MG63 (cell line): ENCODE measurements around the gene ZCCHC8. TPM values are rescaled to one million over a fixed set of nuclear protein-coding genes. Genes with fewer than 3 reads are reported as not detected.
"Not testable (repeated sequence)": the region's sequence is repeated elsewhere in the genome, so short reads cannot be mapped to it uniquely, and the experiment has no call there.

Source experiments
- DNase-seq: peaks from one replicate; pipeline ENCODE4 v3.0.0-alpha.2; 2020
- H3K27me3 ChIP-seq: fragments of 250-450 bp; sonication (Bioruptor Pico); 2 replicates; pipeline ENCODE4 v1.5.1; 2020; ENCODE audit warnings: mild to moderate bottlenecking, moderate library complexity
- H3K36me3 ChIP-seq: fragments of 250-450 bp; sonication (Bioruptor Pico); 2 replicates; pipeline ENCODE4 v1.5.1; 2020; ENCODE audit warnings: mild to moderate bottlenecking, moderate library complexity
- H3K4me3 ChIP-seq: fragments of 250-450 bp; sonication (Bioruptor Pico); 2 replicates; pipeline ENCODE4 v1.5.1; 2020; ENCODE audit warnings: mild to moderate bottlenecking, moderate library complexity
- H3K9me3 ChIP-seq: fragments of 250-450 bp; sonication (Bioruptor Pico); 2 replicates; pipeline ENCODE4 v1.5.1; 2020; ENCODE audit warnings: mild to moderate bottlenecking, moderate library complexity
- total RNA-seq: library from RNA; depleted of rRNA; stranded (reverse); fragments of >200 nt; shearing (Covaris generic); gene quantifications from 2 replicates; pipeline ENCODE4 v1.2.3, GENCODE V29; 2014; ENCODE audit warnings: low replicate concordance

Gene ZCCHC8
- total RNA-seq, 1 experiment from 2014 or later, result 8.5 TPM

DNA sequence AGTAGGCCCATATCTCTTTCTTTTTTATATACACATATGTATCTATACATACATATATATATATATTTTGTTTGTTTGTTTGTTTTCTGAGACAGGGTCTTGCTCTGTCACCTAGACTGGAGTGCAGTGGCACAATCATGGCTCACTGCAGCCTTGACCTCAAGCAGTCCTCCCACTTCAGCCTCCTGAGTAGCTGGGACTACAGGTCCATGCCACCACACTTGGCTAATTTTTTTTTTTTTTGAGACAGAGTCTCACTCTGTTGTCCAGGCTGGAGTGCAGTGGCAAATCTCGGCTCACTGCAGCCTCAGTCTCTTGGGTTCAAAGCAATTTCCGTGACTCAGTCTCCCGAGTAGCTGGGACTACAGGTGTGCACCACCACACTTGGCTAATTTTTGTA is 12.9 kb downstream of the ZCCHC8 start:
- DNase-seq, H3K4me3 ChIP-seq, H3K9me3 ChIP-seq, H3K27me3 ChIP-seq: not testable (repeated sequence)
- peaks cover 69% of the 10 kb centered on the region for H3K36me3 ChIP-seq

DNA sequence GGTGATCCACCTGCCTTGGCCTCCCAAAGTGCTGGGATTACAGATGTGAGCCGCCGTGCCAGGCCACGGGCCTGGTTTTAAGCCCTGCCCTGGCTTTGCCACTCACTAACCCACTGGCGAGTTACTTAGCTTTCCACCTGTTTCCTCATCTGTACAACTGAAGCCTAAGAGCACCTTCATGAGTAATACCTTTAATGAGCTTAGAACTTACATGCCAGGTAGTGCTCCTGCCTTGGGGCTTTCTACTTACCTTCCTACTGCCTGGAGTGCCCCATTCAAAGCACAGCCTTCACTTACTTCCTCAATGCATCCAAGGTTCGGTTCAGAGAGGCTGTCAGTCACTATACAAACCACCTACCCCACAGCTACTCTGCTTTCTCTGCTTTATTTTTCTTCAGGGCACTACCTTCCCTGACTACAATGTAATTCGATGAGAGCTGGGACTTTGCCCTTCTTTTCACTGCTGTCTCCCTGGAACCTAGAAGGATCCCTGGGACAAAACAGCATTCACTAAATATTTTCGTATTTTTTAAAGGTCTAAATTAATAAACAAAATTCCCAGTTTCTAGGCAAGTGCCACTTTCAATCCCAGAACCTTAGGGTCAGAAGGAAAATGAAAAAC is 13.8 kb downstream of the ZCCHC8 start:
- no peak for DNase-seq
- no peaks in the 10 kb centered on the region for H3K9me3 ChIP-seq
- H3K36me3 ChIP-seq, result peaks cover 69% of the 10 kb centered on the region
- no peak overlapping the region for H3K4me3 ChIP-seq
- H3K27me3 ChIP-seq, result no peaks in the 10 kb centered on the region

DNA sequence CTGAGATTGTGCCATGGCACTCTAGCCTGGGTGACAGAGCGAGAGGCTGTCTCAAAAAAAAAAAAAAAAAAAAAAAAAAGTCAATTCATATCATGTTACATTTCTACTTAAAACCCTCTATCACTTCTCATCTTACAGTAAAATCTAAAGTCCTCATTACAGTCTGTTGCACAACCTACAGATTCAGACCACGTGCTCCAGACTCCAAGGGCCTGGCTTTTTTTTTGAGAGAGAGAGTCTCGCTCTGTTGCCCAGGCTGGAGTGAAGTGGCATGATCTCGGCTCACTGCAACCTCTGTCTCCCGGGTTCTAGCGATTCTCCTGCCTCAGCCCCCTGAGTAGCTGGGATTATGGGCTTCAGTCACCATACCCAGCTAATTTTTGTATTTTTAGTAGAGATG is 14.4 kb downstream of the ZCCHC8 start:
- H3K36me3 ChIP-seq, result peaks cover 72% of the 10 kb centered on the region
- not testable (repeated sequence) for DNase-seq, H3K4me3 ChIP-seq, H3K27me3 ChIP-seq, H3K9me3 ChIP-seq

DNA sequence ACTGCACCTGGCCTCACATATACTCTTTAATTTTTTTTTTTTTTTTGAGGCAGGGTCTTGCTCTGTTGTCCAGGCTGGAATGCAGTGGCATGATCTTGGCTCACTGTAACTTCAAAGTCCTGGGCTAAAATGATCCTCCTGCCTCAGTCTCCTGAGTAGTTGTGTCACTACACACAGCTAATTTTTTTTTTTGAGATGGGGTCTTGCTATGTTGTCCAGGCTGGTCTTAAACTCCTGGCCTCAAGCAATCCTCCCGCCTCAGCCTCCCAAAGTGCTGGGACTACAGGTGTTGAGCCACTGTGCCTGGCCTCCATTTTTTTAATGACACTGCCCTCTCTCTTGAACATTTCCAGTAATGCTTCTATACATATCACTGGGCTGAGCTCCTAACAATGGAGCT is 16.3 kb downstream of the ZCCHC8 start:
- H3K9me3 ChIP-seq, DNase-seq, H3K27me3 ChIP-seq, H3K4me3 ChIP-seq: not testable (repeated sequence)
- H3K36me3 ChIP-seq, result peaks cover 74% of the 10 kb centered on the region

DNA sequence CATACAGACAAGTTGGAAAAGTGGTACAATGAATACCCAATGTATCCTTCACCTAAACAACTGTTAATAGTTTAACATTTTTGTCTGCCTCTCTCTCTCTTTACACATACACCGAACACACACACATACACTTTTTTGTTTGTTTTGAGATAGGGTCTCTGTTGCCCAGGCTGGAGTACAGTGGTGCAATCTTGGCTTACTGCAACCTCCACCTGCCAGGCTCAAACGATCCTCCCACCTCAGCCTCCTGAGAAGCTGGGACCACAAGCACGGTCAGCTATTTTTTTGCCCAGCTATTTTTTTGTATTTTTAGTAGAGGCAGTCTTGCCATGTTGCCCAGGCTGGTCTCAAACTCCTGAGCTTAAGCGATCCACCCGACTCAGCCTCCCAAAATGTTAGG is 16.8 kb downstream of the ZCCHC8 start:
- H3K36me3 ChIP-seq, result peaks cover 74% of the 10 kb centered on the region

DNA sequence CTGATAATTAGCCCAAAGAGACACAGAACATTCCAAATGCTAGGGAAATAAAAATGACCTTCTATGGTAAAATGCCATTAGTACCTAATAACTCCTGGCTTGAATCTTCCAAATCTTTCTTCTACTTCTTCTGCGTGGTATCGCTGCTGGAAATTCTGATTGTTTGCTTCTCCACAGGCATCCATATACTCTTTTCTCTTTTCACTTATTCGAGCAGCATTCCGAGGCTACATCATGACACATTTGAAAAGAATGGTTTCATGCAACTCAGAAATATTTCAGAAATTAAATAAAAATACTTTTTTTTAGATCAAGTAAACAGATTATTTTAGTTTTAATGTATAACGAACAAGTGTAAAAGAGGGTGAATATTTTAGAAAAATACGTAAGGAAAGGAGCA is 18.9 kb downstream of the ZCCHC8 start:
- Histone ChIP-seq H3K9me3 (no peaks in the 10 kb centered on the region), H3K4me3 (no peak overlapping the region), H3K36me3 (peaks cover 67% of the 10 kb centered on the region), H3K27me3 (no peaks in the 10 kb centered on the region)
- no peak for DNase-seq

More for the DNA sequence above, 16.8 kb downstream of the ZCCHC8 start:
- H3K4me3 ChIP-seq, result no peak overlapping the region
- DNase-seq, result no peak
- H3K27me3 ChIP-seq, result no peaks in the 10 kb centered on the region
- H3K9me3 ChIP-seq, result no peaks in the 10 kb centered on the region

DNA sequence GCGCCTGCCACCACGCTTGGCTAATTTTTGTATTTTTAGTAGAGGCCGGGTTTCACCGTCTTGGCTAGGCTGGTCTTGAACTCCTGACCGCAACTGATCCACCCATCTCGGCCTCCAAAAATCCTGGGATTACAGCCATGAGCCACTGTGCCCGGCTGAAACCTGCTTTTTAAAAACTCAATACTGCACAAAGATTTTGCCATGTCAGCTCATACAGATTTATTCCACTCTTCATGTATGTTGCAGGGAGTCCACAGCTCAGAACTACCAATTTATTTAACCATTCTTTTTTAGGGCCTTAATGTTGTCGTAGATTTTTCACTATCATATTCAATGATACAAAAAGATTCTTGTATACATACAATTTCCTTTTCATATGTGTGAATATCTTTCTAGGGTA is 20.0 kb downstream of the ZCCHC8 start:
- DNase-seq, result no peak
- peaks cover 67% of the 10 kb centered on the region for H3K36me3 ChIP-seq
- H3K27me3 ChIP-seq, result no peaks in the 10 kb centered on the region
- no peaks in the 10 kb centered on the region for H3K9me3 ChIP-seq
- no peak overlapping the region for H3K4me3 ChIP-seq

DNA sequence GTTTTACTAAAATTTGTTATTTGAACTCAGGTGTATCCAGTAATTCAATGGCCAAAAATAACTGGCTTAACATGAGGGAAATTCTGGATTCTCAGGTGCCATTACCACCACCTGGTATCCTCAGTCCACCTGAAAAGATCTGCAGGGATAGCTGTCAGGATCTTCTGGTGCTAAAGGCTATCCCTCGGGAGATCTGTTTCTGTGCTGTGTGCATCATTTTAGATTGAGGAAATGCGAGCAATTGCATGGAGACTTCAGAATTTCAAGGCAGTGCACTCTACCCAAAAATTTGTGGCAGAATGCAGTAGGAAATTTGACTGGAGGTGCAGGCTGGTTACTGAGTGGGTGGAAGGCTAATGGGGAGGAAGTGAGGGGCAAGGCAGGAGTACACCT is 26.4 kb downstream of the ZCCHC8 start:
- no peaks in the 10 kb centered on the region for H3K9me3 ChIP-seq
- no peak overlapping the region for H3K4me3 ChIP-seq
- no peak for DNase-seq
- H3K36me3 ChIP-seq, result peaks cover 65% of the 10 kb centered on the region
- H3K27me3 ChIP-seq, result no peaks in the 10 kb centered on the region

DNA sequence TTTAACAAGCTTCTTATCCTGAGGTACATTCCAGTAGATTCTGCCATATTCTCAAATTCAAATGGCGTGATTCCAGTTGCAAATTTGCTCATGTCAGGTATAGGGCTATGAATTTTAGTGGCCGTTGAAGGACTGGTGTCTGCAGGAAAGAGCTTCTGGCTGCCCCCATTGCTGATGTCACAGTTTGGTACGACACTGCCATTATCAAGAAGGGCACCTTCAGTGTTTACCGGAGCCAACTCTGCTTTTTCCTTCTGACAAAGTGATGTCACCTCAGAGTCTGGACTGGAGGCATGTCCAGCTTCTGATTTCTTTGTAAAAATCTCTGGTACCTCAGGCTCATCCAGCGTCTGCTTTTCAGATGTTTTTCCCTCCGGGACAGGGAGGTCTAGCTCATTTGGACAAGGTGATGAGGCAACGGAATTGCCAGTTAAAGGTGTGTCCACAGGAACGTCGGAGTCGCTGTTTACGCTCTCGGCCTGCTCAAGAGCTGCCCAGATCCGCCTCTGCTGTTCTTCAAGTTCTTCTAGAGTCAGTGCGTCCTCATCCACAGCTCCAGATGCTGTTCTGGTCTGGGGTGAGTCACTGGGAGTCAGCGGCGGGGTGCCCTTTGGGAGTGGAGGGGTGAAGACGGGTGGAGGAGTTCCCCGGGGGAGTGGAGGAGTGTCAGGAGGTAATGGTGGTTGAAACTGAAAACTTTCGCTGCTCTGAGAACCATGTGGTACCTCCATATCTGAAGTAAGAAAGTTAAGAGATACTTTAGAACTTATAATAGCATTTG is 27.0 kb downstream of the ZCCHC8 start:
- Histone ChIP-seq H3K4me3 (no peak overlapping the region), H3K36me3 (peaks cover 59% of the 10 kb centered on the region), H3K9me3 (no peaks in the 10 kb centered on the region), H3K27me3 (no peaks in the 10 kb centered on the region)
- no peak for DNase-seq

DNA sequence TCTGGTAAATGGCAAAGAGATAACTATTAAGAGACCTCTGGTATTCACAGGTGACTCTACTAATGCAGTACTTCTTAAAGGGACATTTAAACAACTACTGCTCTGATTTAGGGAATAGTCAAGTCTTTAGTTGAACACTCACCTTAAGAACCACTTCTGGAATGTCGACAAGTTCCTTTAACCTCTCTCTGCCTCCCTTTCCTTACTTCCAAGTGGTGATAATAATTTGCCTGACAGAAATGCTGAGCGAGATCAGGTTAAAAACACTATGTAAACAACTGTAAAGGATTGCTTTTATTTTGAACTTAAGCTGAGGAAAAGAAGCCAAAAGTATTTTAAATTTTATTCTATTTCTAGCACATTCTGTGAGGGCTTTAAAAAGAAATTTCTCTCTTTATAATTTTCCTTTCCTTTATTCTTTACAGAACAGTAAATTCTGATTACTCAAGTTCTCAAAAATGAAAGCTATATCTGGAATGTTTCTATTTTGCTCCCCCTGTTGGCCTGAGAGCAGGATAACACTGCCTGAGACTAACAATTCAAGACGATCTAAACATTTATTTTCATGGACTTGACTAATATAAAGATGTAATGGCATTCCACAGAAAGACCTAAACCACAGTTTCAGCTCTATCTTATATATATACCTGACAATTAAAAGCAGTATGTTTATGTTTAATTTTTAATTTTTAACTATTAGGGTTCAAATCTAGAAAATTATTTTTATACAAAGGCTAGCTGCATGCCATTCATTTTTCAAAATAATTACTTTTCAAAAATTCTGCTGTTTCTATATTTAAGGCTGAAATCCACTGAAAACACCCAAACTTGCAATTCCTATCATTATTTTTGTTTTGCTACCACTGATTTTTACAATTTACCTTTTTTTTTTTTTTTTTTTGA is 29.2 kb downstream of the ZCCHC8 start:
- no peaks in the 10 kb centered on the region for H3K9me3 ChIP-seq
- no peak for DNase-seq

DNA sequence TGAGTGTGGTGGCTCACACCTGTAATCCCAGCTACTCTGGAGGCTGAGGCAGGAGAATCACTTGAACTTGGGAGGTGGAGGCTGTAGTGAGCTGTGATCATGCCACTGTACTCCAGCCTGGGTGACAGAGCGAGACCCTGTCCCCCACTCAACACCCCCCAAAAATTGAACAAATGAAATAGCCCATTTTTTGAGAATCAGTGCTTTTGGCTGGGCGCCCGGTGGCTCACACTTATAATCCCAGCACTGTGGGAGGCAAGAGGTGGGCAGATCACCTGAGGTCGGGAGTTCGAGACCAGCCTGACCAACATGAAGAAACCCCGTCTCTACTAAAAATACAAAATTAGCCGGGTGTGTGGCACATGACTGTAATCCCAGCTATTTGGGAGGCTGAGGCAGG is 30.2 kb downstream of the ZCCHC8 start:
- DNase-seq, result not testable (repeated sequence)
- H3K36me3 ChIP-seq, result peaks cover 38% of the 10 kb centered on the region

More for the DNA sequence above, 29.2 kb downstream of the ZCCHC8 start:
- H3K36me3 ChIP-seq, result peaks cover 45% of the 10 kb centered on the region
- H3K27me3 ChIP-seq, result no peaks in the 10 kb centered on the region
- H3K4me3 ChIP-seq, result no peak overlapping the region

DNA sequence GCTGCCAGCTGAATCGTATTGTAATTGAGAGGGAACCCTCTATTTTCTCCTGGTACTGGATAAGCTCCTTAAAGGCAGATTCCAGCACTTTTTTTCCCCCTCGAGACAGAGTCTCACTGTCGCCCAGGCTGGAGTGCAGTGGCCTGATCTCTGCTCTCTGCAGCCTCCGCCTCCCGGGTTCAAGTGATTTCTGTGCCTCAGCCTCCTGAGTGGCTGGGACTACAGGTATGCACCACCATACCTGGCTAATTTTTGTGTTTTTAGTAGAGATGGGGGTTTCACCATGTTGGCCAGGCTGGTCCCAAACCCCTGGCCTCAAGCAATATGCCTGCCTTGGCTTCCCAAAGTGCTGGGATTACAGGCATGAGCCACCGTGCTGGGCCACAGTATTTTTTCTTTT is 30.9 kb downstream of the ZCCHC8 start:
- H3K27me3 ChIP-seq, H3K9me3 ChIP-seq, DNase-seq, H3K4me3 ChIP-seq: not testable (repeated sequence)
- peaks cover 33% of the 10 kb centered on the region for H3K36me3 ChIP-seq

More for the DNA sequence above, 30.2 kb downstream of the ZCCHC8 start:
- not testable (repeated sequence) for H3K4me3 ChIP-seq, H3K9me3 ChIP-seq, H3K27me3 ChIP-seq

DNA sequence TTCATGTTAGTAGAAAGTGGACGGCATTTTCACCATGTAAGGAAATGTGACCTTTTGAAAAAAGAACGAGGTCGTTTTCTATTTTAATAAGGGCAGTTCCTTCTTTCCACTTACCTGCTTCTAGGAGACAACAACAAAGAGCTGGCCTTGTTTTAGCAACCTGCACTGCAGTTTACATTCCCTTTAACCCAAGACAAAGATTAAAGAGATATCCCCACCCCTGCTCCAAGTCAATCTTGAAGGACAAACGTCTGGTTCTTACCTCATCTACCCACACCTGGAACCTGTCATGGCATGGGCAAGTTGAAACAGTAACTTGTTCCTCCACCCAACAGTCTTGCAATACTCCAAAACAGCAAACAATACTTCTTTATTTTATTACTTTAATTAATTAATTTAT is 32.7 kb downstream of the ZCCHC8 start:
- no peak for DNase-seq
- Histone ChIP-seq H3K4me3 (no peak overlapping the region), H3K27me3 (no peaks in the 10 kb centered on the region), H3K36me3 (peaks cover 17% of the 10 kb centered on the region), H3K9me3 (no peaks in the 10 kb centered on the region)

DNA sequence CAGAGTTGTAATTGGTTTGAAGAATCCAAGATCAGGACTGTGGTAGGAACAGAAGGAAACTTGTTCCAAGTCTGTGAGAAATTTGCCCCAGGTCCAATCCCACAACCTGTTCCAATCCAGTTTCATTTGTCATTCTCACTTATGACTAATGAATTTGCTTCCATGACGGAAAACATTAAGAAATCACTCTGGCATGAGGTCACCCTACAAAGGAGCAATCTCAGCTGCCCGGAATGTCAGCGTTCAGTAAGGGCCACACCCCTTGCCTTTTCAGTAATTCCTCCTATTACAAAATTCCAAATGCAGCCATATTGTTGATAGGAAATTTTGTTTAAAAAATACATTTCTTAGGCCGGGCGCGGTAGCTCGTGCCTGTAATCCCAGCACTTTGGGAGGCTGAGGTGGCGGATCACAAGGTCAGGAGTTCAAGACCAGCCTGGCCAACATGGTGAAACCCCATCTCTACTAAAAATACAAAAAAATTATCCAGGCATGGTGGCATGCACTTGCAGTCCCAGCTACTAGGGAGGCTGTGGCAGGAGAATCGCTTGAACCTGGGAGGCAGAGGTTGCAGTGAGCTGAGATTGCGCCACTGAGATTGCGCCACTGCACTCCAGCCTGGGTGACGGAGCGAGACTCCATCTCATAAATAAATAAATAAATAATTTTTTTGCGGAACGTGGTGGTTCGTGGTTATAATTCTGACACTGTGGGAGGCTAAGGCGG is 36.3 kb downstream of the ZCCHC8 start:
- H3K36me3 ChIP-seq, H3K27me3 ChIP-seq, H3K9me3 ChIP-seq, H3K4me3 ChIP-seq: not testable (repeated sequence)
- DNase-seq, result peak; percentile 81

DNA sequence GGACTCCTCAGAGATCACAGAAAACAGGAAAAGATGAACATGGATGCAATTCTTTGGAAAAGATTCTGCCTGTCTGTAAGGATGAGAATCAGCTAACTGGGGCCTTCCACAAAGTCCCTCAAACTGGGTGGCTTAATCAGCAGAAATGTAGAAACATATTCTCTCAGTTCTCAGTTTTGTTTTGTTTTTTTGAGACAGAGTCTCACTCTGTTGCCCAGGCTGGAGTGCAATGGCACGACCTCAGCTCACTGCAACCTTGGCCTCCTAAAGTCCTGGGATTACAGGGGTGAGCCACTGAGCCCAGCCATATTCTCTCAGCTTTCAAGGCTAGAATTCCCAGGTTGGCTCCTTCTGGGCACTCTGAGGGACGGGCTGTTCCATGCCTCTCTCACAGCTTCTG is 40.1 kb downstream of the ZCCHC8 start:
- H3K9me3 ChIP-seq, result no peaks in the 10 kb centered on the region
- no peaks in the 10 kb centered on the region for H3K27me3 ChIP-seq
- H3K36me3 ChIP-seq, result no peaks in the 10 kb centered on the region
- H3K4me3 ChIP-seq, result no peak overlapping the region
- DNase-seq, result no peak

DNA sequence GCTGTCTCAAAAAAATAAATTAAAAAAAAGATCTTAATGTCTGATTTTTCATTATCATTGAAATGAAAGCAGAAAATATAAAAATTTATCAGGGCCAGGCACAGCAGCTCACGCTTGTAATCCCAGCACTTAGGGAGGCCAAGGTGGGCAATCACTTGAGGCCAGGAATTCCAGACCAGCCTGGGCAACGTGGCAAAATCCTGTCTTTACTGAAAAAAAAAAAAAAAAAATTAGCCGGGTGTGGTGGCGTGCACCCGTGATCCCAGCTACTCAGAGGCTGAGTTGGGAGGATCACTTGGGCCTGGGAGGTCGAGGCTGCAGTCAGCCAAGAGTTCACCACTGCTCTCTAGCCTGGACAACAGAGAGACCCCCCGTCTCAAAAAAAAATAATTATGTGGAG is 40.7 kb downstream of the ZCCHC8 start:
- H3K27me3 ChIP-seq, result no peaks in the 10 kb centered on the region
- no peak overlapping the region for H3K4me3 ChIP-seq
- H3K36me3 ChIP-seq, result no peaks in the 10 kb centered on the region
- DNase-seq, result no peak
- H3K9me3 ChIP-seq, result no peaks in the 10 kb centered on the region

DNA sequence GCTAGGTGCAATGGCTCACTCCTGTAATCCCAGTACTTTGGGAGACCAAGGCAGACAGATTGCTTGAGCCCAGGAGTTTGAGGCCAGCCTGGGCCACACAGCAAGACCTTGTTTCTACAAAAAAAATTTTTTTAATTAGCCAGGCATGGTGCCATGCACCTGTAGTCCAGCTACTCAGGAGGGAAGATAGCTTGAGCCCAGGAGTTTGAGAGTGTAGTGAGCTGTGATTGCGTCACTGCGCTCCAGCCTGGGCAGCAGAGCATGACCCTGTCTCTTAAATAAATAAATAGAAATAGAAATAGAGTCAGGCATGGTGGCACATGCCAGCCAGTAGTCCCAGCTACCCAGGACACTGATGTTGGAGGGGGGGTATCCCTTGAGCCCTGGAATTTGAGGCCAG is 41.5 kb downstream of the ZCCHC8 start:
- H3K27me3 ChIP-seq, result no peaks in the 10 kb centered on the region
- no peaks in the 10 kb centered on the region for H3K36me3 ChIP-seq
- H3K9me3 ChIP-seq, result no peaks in the 10 kb centered on the region
- H3K4me3 ChIP-seq, result no peak overlapping the region
- peak; percentile 42 for DNase-seq
